ENCODE results near the gene PLK2.

The PLK2 gene

DNA sequence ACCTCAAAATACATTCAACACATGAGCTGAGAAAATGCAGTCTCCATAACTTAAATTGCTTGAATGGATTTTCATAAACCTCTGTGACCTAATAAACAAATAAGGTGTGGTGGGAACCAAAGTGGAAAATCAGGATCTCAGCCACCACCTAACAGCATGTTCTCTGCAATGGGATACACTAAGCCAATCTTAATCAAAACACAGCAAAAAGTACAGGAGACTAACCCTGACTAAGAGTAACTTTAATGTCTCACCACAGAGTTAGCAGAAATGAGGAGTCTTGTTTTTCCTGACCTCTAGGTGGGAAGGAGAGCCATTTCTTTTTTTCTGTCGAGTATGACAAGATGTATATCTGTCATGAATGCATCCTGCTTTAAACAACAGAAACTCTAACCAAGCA is 48.5 kb downstream of the PLK2 start:
- TF ChIP-seq REST (IDR thresholded peaks at IDR 0.05; ENCODE audit: insufficient read depth in 1 of 2, low read depth in 2 of 2, low read length in 2 of 2): no peak
- TF ChIP-seq FOXP2 (optimal IDR thresholded peaks at IDR 0.05; ENCODE audit: borderline replicate concordance, extremely low read depth, extremely low read length, insufficient read depth): no peak
- no peak for TF ChIP-seq POLR2AphosphoS5 (IDR thresholded peaks at IDR 0.05; ENCODE audit: low read depth, low read length)
- TF ChIP-seq TAF1 (IDR thresholded peaks at IDR 0.05; ENCODE audit: borderline replicate concordance, insufficient read depth, low read length): no peak
- no peak for TF ChIP-seq SIN3A (IDR thresholded peaks at IDR 0.05; ENCODE audit: borderline replicate concordance, insufficient read depth, low read length)

GRCh38 chr5:58410441-58410840 is 49.4 kb downstream of the PLK2 start:
- TF ChIP-seq POLR2AphosphoS5 (IDR thresholded peaks at IDR 0.05; ENCODE audit: low read depth, low read length) (no peak), SIN3A (IDR thresholded peaks at IDR 0.05; ENCODE audit: borderline replicate concordance, insufficient read depth, low read length) (no peak), FOXP2 (optimal IDR thresholded peaks at IDR 0.05; ENCODE audit: borderline replicate concordance, extremely low read depth, extremely low read length, insufficient read depth) (no peak), REST (IDR thresholded peaks at IDR 0.05; ENCODE audit: insufficient read depth in 1 of 2, low read depth in 2 of 2, low read length in 2 of 2) (no peak), TAF1 (IDR thresholded peaks at IDR 0.05; ENCODE audit: borderline replicate concordance, insufficient read depth, low read length) (no peak)

DNA sequence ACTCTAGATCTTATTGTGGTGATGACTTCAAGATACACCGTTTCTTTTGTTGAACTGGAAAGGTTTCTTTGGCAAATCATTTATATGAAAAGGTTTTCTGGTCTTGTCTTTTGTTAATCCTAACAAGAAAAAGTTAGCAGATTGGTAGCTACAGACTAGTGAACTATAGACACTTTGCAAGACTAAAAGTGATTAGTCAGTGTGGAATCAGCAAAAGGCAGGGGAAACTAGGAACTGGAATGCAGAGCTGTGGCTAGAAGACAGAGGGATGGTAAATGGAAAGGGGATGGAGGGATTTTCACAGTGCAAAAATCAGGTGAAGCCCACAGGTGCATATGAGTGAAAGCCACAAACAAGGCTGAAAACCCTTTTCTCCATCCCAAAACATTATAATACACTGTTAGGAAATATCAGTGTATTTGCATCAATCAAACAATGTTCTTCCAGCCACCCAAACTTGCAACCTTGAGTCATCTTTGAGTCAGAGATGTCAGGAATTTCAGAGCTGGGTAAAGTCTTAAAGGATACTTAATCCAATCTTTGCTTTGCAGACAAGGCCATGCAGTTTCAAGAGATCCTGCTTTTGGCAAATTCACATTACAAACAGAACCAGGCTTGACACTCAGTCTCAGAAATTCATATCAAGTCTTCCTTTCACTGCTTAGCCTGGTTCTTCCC is 52.7 kb downstream of the PLK2 start:
- TF ChIP-seq FOXP2 (optimal IDR thresholded peaks at IDR 0.05; ENCODE audit: borderline replicate concordance, extremely low read depth, extremely low read length, insufficient read depth): no peak

GRCh38 chr5:58406394-58406793 is 53.5 kb downstream of the PLK2 start:
- no peak for TF ChIP-seq POLR2AphosphoS5 (IDR thresholded peaks at IDR 0.05; ENCODE audit: low read depth, low read length)
- TF ChIP-seq TAF1 (IDR thresholded peaks at IDR 0.05; ENCODE audit: borderline replicate concordance, insufficient read depth, low read length): no peak
- no peak for TF ChIP-seq FOXP2 (optimal IDR thresholded peaks at IDR 0.05; ENCODE audit: borderline replicate concordance, extremely low read depth, extremely low read length, insufficient read depth)
- TF ChIP-seq SIN3A (IDR thresholded peaks at IDR 0.05; ENCODE audit: borderline replicate concordance, insufficient read depth, low read length): no peak
- no peak for TF ChIP-seq REST (IDR thresholded peaks at IDR 0.05; ENCODE audit: insufficient read depth in 1 of 2, low read depth in 2 of 2, low read length in 2 of 2)

- TF ChIP-seq REST (IDR thresholded peaks at IDR 0.05; ENCODE audit: insufficient read depth in 1 of 2, low read depth in 2 of 2, low read length in 2 of 2) (no peak), TAF1 (IDR thresholded peaks at IDR 0.05; ENCODE audit: borderline replicate concordance, insufficient read depth, low read length) (no peak), FOXP2 (optimal IDR thresholded peaks at IDR 0.05; ENCODE audit: borderline replicate concordance, extremely low read depth, extremely low read length, insufficient read depth) (no peak), POLR2AphosphoS5 (IDR thresholded peaks at IDR 0.05; ENCODE audit: low read depth, low read length) (no peak), SIN3A (IDR thresholded peaks at IDR 0.05; ENCODE audit: borderline replicate concordance, insufficient read depth, low read length) (no peak)
Measured at GRCh38 chr5:58405175-58405574, 54.7 kb downstream of the PLK2 start.

Measured in PFSK-1 (cell line).